Measurements from ENCODE around the gene POPDC2. TPM values are rescaled to one million over a fixed set of nuclear protein-coding genes. Genes with fewer than 3 reads are reported as not detected.
A peak's percentile ranks its signal among the peaks of the same experiment; 100 is the strongest.

Gene POPDC2
- total RNA-seq, 1 experiment from 2014 or later, result 0.59 TPM

GRCh38 chr3:119624002-119624720 lies 36.2 kb downstream of the POPDC2 start:
- DNase-seq, result no peak

GRCh38 chr3:119620899-119621298 lies 39.5 kb downstream of the POPDC2 start:
- H3K27me3 ChIP-seq (ENCODE audit: control insufficient read depth, insufficient read depth, low read length), result no peaks in the 10 kb centered on the region
- no peaks in the 10 kb centered on the region for H3K36me3 ChIP-seq (replicated peaks; ENCODE audit: control insufficient read depth, insufficient read depth, low read length)
- DNase-seq, result no peak
- H3K4me3 ChIP-seq (ENCODE audit: insufficient read depth, low read depth, low read length), result no peak overlapping the region

More at GRCh38 chr3:119624002-119624720, 36.2 kb downstream of the POPDC2 start:
- Histone ChIP-seq H3K4me3 (ENCODE audit: insufficient read depth, low read depth, low read length) (no peak overlapping the region), H3K27me3 (ENCODE audit: control insufficient read depth, insufficient read depth, low read length) (no peaks in the 10 kb centered on the region), H3K36me3 (replicated peaks; ENCODE audit: control insufficient read depth, insufficient read depth, low read length) (no peaks in the 10 kb centered on the region)

- H3K36me3 ChIP-seq (replicated peaks; ENCODE audit: control insufficient read depth, insufficient read depth, low read length), result no peaks in the 10 kb centered on the region
- no peak overlapping the region for H3K4me3 ChIP-seq (ENCODE audit: insufficient read depth, low read depth, low read length)
- DNase-seq, result no peak
- no peaks in the 10 kb centered on the region for H3K27me3 ChIP-seq (ENCODE audit: control insufficient read depth, insufficient read depth, low read length)
Measured at GRCh38 chr3:119619094-119619493, 41.3 kb downstream of the POPDC2 start.

- no peak for DNase-seq
- Histone ChIP-seq H3K36me3 (replicated peaks; ENCODE audit: control insufficient read depth, insufficient read depth, low read length) (no peaks in the 10 kb centered on the region), H3K4me3 (ENCODE audit: insufficient read depth, low read depth, low read length) (no peak overlapping the region), H3K27me3 (ENCODE audit: control insufficient read depth, insufficient read depth, low read length) (no peaks in the 10 kb centered on the region)
Measured at GRCh38 chr3:119616056-119616455, 44.3 kb downstream of the POPDC2 start.

- Histone ChIP-seq H3K36me3 (replicated peaks; ENCODE audit: control insufficient read depth, insufficient read depth, low read length) (no peaks in the 10 kb centered on the region), H3K27me3 (ENCODE audit: control insufficient read depth, insufficient read depth, low read length) (no peaks in the 10 kb centered on the region), H3K4me3 (ENCODE audit: insufficient read depth, low read depth, low read length) (no peak overlapping the region)
- DNase-seq, result no peak
Measured at GRCh38 chr3:119613872-119614271, 46.5 kb downstream of the POPDC2 start.

GRCh38 chr3:119613201-119613600 lies 47.2 kb downstream of the POPDC2 start:
- H3K36me3 ChIP-seq (replicated peaks; ENCODE audit: control insufficient read depth, insufficient read depth, low read length), result no peaks in the 10 kb centered on the region
- H3K4me3 ChIP-seq (ENCODE audit: insufficient read depth, low read depth, low read length), result no peak overlapping the region
- DNase-seq, result no peak
- H3K27me3 ChIP-seq (ENCODE audit: control insufficient read depth, insufficient read depth, low read length), result no peaks in the 10 kb centered on the region

DNA sequence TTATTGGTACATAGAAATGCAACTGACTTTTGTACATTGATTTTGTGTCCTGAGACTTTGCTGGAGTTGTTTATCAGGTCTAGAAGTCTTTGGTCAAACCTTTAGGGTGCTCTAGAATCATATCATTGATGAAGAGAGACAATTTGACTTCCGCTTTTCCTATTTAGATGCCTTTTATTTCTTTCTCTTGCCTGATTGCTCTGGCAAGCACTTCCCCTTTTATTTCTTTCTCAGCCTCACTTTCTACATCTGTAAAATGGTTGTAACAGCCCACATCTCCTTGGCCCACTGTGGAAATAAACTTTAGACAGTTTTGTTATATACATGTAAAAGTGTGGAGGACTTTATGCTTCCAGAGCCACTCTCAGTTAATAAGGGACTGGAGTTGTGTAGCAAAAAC lies 48.7 kb downstream of the POPDC2 start:
- no peak for DNase-seq
- H3K36me3 ChIP-seq (replicated peaks; ENCODE audit: control insufficient read depth, insufficient read depth, low read length), result no peaks in the 10 kb centered on the region
- H3K4me3 ChIP-seq (ENCODE audit: insufficient read depth, low read depth, low read length), result no peak overlapping the region
- H3K27me3 ChIP-seq (ENCODE audit: control insufficient read depth, insufficient read depth, low read length), result no peaks in the 10 kb centered on the region

DNA sequence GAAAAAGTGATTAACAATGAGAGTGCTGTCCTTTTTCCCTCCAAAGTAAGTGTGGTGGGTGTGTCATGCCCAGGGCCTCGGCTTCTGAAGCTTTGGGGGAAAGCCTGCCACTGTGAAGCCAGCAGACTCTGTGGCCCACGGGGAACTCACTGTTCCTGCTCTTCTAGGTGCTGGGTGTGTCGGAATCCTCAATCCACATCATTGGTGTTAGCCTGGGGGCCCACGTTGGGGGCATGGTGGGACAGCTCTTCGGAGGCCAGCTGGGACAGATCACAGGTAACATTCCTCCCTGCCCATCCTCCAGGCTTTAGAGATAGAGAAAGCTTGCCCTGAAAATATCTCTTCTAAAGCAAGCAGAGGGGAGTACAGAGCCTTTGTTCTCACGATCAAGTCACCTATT lies 51.1 kb downstream of the POPDC2 start:
- H3K27me3 ChIP-seq (ENCODE audit: control insufficient read depth, insufficient read depth, low read length), result no peaks in the 10 kb centered on the region
- no peak for DNase-seq
- H3K36me3 ChIP-seq (replicated peaks; ENCODE audit: control insufficient read depth, insufficient read depth, low read length), result no peaks in the 10 kb centered on the region
- H3K4me3 ChIP-seq (ENCODE audit: insufficient read depth, low read depth, low read length), result no peak overlapping the region

DNA sequence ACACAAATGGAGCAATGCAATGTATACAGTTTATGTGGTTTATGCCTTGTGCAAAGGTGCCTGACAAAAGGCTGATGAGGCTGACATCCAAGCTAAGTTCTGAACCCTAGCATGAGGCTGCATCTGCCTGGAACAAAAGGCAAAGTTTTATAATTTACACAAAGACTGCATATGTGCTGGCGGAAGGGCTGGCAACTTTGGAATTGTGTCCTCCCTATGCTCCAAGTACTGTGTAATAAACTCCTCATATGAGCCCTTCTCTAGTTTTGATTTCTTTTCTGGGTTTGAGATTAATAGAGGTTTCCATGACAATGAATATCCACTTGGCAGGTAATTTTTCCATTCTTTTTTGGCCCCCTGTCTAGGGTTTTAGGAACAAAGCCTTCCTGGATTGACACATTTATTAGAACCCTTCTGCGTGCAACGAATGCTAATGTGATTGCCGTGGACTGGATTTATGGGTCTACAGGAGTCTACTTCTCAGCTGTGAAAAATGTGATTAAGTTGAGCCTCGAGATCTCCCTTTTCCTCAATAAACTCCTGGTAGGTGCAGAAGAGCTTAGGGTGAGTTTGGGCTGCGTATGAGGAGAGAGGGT lies 51.9 kb downstream of the POPDC2 start:
- H3K4me3 ChIP-seq (ENCODE audit: insufficient read depth, low read depth, low read length), result no peak overlapping the region
- no peak for DNase-seq
- no peaks in the 10 kb centered on the region for H3K36me3 ChIP-seq (replicated peaks; ENCODE audit: control insufficient read depth, insufficient read depth, low read length)
- no peaks in the 10 kb centered on the region for H3K27me3 ChIP-seq (ENCODE audit: control insufficient read depth, insufficient read depth, low read length)

- DNase-seq, result no peak
- Histone ChIP-seq H3K27me3 (ENCODE audit: control insufficient read depth, insufficient read depth, low read length) (no peaks in the 10 kb centered on the region), H3K4me3 (ENCODE audit: insufficient read depth, low read depth, low read length) (no peak overlapping the region), H3K36me3 (replicated peaks; ENCODE audit: control insufficient read depth, insufficient read depth, low read length) (no peaks in the 10 kb centered on the region)
Measured at GRCh38 chr3:119604878-119605277, 55.5 kb downstream of the POPDC2 start.

DNA sequence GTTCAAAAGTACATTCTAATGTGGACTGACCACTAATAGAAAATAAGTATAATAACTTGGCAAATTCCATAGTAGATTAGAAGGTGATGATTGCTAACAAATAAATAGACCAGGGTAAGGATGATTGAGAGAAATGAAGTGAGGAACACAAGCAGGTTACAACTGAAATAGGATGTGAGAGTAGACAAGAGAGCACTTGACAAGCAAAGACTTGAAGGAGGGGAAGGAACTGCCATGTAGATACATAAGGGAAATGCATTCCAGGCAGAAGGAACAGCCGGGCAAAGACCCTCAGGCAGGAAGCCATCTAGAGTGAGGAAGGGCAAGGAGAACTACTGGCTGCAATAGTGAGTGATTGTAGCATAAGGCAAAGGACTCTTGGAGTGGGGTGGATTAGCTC lies 57.7 kb downstream of the POPDC2 start:
- no peaks in the 10 kb centered on the region for H3K27me3 ChIP-seq (ENCODE audit: control insufficient read depth, insufficient read depth, low read length)
- DNase-seq, result no peak
- no peaks in the 10 kb centered on the region for H3K36me3 ChIP-seq (replicated peaks; ENCODE audit: control insufficient read depth, insufficient read depth, low read length)
- no peak overlapping the region for H3K4me3 ChIP-seq (ENCODE audit: insufficient read depth, low read depth, low read length)

DNA sequence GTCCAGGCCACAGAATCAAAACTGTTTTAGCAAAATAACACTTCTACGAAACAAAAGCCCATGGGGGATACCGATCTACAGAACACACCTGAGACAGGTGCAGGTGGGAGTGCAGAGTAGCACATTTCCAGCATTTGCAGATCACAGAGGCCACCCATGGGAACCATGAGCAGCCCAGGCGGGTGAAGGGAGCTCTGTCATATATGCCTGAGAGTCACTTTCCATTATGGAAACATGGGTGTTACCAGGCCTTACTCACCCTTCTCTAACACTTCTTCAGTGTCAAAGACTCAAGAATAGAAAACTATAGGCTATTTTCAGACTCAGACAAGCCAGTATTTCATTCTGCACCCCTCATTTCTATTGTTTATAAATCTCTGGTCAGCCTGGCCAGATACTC lies 59.2 kb downstream of the POPDC2 start:
- H3K36me3 ChIP-seq (replicated peaks; ENCODE audit: control insufficient read depth, insufficient read depth, low read length), result no peaks in the 10 kb centered on the region
- no peak overlapping the region for H3K4me3 ChIP-seq (ENCODE audit: insufficient read depth, low read depth, low read length)
- no peak for DNase-seq
- H3K27me3 ChIP-seq (ENCODE audit: control insufficient read depth, insufficient read depth, low read length), result no peaks in the 10 kb centered on the region

DNA sequence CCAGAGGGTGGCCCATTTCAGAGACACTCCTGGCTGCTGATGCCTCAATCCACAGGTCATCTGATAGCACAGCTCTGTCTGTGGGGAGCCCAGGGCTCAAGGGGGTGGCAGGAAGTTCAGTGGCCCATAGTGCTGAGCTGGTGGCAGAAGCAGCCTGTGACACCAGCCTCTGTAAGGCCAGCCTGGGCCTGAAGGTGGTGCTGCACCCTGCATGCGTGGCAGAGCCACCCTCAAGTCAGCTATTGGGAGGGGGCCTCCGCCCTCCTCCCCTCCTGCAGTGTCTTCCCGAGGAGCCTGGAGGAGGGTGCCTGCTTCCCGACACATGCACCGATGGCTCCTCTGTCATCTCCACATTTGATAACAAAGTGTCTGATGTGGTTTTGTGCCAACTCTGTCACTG lies 59.7 kb downstream of the POPDC2 start:
- DNase-seq, result peak; percentile 76
- H3K36me3 ChIP-seq (replicated peaks; ENCODE audit: control insufficient read depth, insufficient read depth, low read length), result no peaks in the 10 kb centered on the region
- H3K27me3 ChIP-seq (ENCODE audit: control insufficient read depth, insufficient read depth, low read length), result no peaks in the 10 kb centered on the region
- H3K4me3 ChIP-seq (ENCODE audit: insufficient read depth, low read depth, low read length), result no peak overlapping the region

GRCh38 chr3:119599558-119600174 lies 60.7 kb downstream of the POPDC2 start:
- Histone ChIP-seq H3K27me3 (ENCODE audit: control insufficient read depth, insufficient read depth, low read length) (no peaks in the 10 kb centered on the region), H3K4me3 (ENCODE audit: insufficient read depth, low read depth, low read length) (no peak overlapping the region), H3K36me3 (replicated peaks; ENCODE audit: control insufficient read depth, insufficient read depth, low read length) (no peaks in the 10 kb centered on the region)
- no peak for DNase-seq

GRCh38 chr3:119598410-119599098 lies 61.8 kb downstream of the POPDC2 start:
- no peak for DNase-seq
- no peaks in the 10 kb centered on the region for H3K27me3 ChIP-seq (ENCODE audit: control insufficient read depth, insufficient read depth, low read length)
- H3K4me3 ChIP-seq (ENCODE audit: insufficient read depth, low read depth, low read length), result no peak overlapping the region
- no peaks in the 10 kb centered on the region for H3K36me3 ChIP-seq (replicated peaks; ENCODE audit: control insufficient read depth, insufficient read depth, low read length)
